Activated B cell treated with CpG ODN at 0.5 μM for 24 hours (primary cell): ENCODE measurements around the gene SETX. TPM values are rescaled to one million over a fixed set of nuclear protein-coding genes. Genes with fewer than 3 reads are reported as not detected.
A peak's percentile ranks its signal among the peaks of the same experiment; 100 is the strongest.
"Not testable (repeated sequence)": the region's sequence is repeated elsewhere in the genome, so short reads cannot be mapped to it uniquely, and the experiment has no call there.

Experiments used
- ATAC-seq: fragments of 200-7000 bp; cut with Tn5 transposase; one replicate; pipeline ENCODE4 v1.10.0; 2021; ENCODE audit warnings: low read depth, mild to moderate bottlenecking, moderate library complexity
- CTCF ChIA-PET: fragments of 350-600 bp; sonication (Branson Sonifier 250); formaldehyde crosslinking; loops from one replicate; lab custom pipeline; 2021; ENCODE audit warnings: antibody characterized with exemption; lab: Charles Lee
- POLR2A ChIA-PET: fragments of 350-600 bp; sonication (Branson Sonifier 250); formaldehyde crosslinking; loops from one replicate; lab custom pipeline; 2021; ENCODE audit warnings: antibody characterized with exemption; lab: Charles Lee
- DNase-seq: peaks from one replicate; pipeline ENCODE4 v3.0.0; 2022
- H3K27ac Mint-ChIP-seq: one replicate; pipeline ENCODE4 v1.8.0; 2020; ENCODE audit warnings: mixed read lengths
- H3K27me3 Mint-ChIP-seq: one replicate; pipeline ENCODE4 v1.8.0; 2021; ENCODE audit warnings: mixed read lengths
- H3K36me3 Mint-ChIP-seq: one replicate; pipeline ENCODE4 v1.8.0; 2021; ENCODE audit warnings: low read depth, mixed read lengths
- H3K4me1 Mint-ChIP-seq: one replicate; pipeline ENCODE4 v1.8.0; 2021; ENCODE audit warnings: mixed read lengths
- H3K4me3 Mint-ChIP-seq: one replicate; pipeline ENCODE4 v1.8.0; 2020; ENCODE audit warnings: mild to moderate bottlenecking, mixed read lengths
- H3K9me3 Mint-ChIP-seq: one replicate; pipeline ENCODE4 v1.8.0; 2020; ENCODE audit warnings: mixed read lengths
- intact Hi-C: fragments of 100-400 bp; cut with micrococcal nuclease; formaldehyde crosslinking; loops from one replicate; pipeline ENCODE4 v1.15.1; 2024
- total RNA-seq: library from RNA; stranded (reverse); gene quantifications from 2 replicates; pipeline ENCODE4 v1.2.3, GENCODE V29; 2022
- TF ChIP-seq, protein P1 (sequence below): fragments of 200-600 bp; IDR thresholded peaks from one replicate; pipeline ENCODE4 v1.8.0; 2022; ENCODE audit warnings: antibody characterized with exemption, mild to moderate bottlenecking

SETX gene
- total RNA-seq, 1 donor from 2014 or later = 109 TPM

DNA sequence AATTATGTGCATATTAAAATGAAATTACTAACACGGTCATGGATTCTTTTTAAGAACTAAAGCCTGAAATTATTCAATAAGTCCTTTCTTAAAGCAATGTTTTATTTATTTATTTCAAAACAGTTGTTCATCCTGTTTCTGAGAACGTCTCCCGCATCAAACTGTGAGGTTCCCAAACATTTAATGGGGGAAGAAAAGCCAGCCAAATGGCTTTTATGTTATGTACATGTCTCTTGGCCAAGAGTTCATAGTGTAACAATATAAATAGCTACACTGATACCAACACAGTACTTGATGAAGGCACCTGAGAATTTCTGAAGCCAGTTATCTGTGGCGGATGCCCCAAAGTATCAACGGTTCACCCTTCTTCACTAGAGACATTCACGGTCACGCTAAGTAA is 36.2 kb upstream of the SETX start:
- H3K9me3 Mint-ChIP-seq = no peaks in the 10 kb centered on the region
- DNase-seq = no peak
- H3K27me3 Mint-ChIP-seq = no peaks in the 10 kb centered on the region
- ChIA-PET POLR2A (interaction anchor here (0.8 to 1.2 kb wide), 2 partner anchors 40 to 41 kb away, joined by 3 to 6 read pairs; no protein-coding TSS in a partner anchor), CTCF (no interaction called here)
- intact Hi-C loops = no loop called here
- peaks cover 9% of the 10 kb centered on the region for H3K4me1 Mint-ChIP-seq
- H3K36me3 Mint-ChIP-seq = peaks cover 84% of the 10 kb centered on the region
- no peak for ATAC-seq
- TF ChIP-seq, protein P1, sequence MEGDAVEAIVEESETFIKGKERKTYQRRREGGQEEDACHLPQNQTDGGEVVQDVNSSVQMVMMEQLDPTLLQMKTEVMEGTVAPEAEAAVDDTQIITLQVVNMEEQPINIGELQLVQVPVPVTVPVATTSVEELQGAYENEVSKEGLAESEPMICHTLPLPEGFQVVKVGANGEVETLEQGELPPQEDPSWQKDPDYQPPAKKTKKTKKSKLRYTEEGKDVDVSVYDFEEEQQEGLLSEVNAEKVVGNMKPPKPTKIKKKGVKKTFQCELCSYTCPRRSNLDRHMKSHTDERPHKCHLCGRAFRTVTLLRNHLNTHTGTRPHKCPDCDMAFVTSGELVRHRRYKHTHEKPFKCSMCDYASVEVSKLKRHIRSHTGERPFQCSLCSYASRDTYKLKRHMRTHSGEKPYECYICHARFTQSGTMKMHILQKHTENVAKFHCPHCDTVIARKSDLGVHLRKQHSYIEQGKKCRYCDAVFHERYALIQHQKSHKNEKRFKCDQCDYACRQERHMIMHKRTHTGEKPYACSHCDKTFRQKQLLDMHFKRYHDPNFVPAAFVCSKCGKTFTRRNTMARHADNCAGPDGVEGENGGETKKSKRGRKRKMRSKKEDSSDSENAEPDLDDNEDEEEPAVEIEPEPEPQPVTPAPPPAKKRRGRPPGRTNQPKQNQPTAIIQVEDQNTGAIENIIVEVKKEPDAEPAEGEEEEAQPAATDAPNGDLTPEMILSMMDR = no peak
- no peak overlapping the region for H3K27ac Mint-ChIP-seq
- H3K4me3 Mint-ChIP-seq = no peak overlapping the region

DNA sequence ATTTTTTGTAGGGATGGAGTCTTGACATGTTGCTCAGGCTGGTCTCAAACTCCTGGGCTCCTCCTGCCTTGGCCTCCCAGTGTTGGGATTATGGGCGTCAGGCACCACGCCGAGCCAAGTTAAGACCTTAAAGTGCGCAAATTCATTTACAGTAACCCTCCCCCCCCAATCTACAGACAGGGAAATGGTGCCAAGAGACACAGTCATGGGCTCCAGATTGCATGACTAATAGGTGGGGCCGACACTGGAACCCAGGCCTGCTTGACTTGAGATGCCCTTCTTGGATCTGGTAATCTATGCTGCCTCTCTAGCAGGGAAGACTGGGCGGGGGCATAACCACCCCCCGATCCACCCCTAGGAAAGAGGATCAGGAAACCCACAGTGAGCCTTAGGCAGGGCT is 32.3 kb upstream of the SETX start:
- Mint-ChIP-seq H3K27me3 (no peaks in the 10 kb centered on the region), H3K27ac (peak overlapping the region; percentile 99), H3K9me3 (no peaks in the 10 kb centered on the region), H3K36me3 (peaks cover 71% of the 10 kb centered on the region), H3K4me1 (peaks cover 48% of the 10 kb centered on the region), H3K4me3 (no peak overlapping the region)
- TF ChIP-seq, protein P1 = no peak
- intact Hi-C loops = no loop called here
- no peak for DNase-seq
- POLR2A ChIA-PET = interaction anchor here (0.7 to 8.8 kb wide), 2 partner anchors 13 to 35 kb away, joined by 3 to 527 read pairs; partner anchors contain the start of gene SETX
- CTCF ChIA-PET = no interaction called here
- ATAC-seq = no peak

DNA sequence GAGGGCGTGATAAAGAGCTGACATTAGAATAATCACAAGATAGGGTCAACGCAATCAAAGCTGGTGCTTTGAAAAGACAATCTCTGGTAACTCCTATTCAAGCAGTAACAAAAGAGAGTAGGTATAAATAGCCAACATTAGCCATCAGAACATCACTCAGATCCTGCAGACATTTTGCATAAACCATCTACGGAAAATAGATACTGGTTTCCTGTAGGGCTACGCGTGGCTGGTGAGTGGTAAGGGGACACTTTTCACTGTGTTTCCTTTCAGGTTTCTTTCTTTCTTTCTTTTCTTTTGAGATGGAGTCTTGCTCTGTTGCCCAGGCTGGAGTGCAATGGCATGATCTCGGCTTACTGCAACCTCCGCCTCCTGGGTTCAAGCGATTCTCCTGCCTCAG is 29.6 kb upstream of the SETX start:
- peak overlapping the region; percentile 99 for H3K27ac Mint-ChIP-seq
- H3K9me3 Mint-ChIP-seq = no peaks in the 10 kb centered on the region

DNA sequence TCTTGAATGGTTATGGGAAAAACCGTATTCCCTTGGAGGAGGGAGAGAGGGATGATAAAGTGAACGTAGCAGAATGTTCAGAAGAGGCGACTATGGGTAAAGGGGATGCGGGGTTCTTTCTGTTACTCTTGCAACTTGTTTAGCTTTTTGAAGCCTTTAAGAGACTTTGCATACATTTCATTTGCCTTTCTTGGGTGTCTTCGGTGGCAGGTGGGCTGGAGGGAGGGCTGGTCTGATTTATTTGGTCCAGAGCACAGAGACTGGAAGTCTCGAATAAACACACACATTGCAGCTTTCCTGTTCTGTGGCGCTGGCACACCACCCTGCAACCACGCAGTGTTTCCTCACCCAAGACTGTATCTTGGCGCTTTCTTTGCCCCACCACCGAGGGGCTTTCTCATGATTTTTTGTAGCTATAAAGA is 28.7 kb upstream of the SETX start:
- Mint-ChIP-seq H3K4me1 (peaks cover 76% of the 10 kb centered on the region), H3K27me3 (no peaks in the 10 kb centered on the region), H3K9me3 (no peaks in the 10 kb centered on the region), H3K27ac (peak overlapping the region; percentile 99), H3K36me3 (peaks cover 45% of the 10 kb centered on the region), H3K4me3 (peak overlapping the region; percentile 82)
- peak; percentile 39 for DNase-seq
- ChIA-PET POLR2A (interaction anchor here (0.6 to 8.8 kb wide), 18 partner anchors 11 to 706 kb away, joined by 3 to 527 read pairs (median 4); partner anchors contain the start of genes DDX31 and SETX), CTCF (interaction anchor here (0.9 to 4.5 kb wide), 6 partner anchors 10 to 125 kb away, joined by 3 to 57 read pairs (median 9); partner anchors contain the start of gene SETX)
- peak; percentile 57 for ATAC-seq
- intact Hi-C loops = loop anchor here (1.0 kb wide), 2 partner anchors 28 to 32 kb away; no protein-coding TSS in a partner anchor
- TF ChIP-seq, protein P1 = no peak

More for the DNA sequence above, 29.6 kb upstream of the SETX start:
- ChIA-PET POLR2A (interaction anchor here (0.5 to 8.8 kb wide), 14 partner anchors 12 to 652 kb away, joined by 3 to 527 read pairs (median 4); partner anchors contain the start of genes CFAP77, SETX and TSC1), CTCF (interaction anchor here (0.9 to 4.5 kb wide), 6 partner anchors 11 to 125 kb away, joined by 3 to 57 read pairs (median 9); partner anchors contain the start of gene SETX)
- TF ChIP-seq, protein P1 = no peak
- intact Hi-C loops = no loop called here
- Mint-ChIP-seq H3K4me3 (peak overlapping the region; percentile 82), H3K4me1 (peaks cover 70% of the 10 kb centered on the region), H3K27me3 (no peaks in the 10 kb centered on the region), H3K36me3 (peaks cover 53% of the 10 kb centered on the region)
- peak; percentile 35 for ATAC-seq
- DNase-seq = no peak

DNA sequence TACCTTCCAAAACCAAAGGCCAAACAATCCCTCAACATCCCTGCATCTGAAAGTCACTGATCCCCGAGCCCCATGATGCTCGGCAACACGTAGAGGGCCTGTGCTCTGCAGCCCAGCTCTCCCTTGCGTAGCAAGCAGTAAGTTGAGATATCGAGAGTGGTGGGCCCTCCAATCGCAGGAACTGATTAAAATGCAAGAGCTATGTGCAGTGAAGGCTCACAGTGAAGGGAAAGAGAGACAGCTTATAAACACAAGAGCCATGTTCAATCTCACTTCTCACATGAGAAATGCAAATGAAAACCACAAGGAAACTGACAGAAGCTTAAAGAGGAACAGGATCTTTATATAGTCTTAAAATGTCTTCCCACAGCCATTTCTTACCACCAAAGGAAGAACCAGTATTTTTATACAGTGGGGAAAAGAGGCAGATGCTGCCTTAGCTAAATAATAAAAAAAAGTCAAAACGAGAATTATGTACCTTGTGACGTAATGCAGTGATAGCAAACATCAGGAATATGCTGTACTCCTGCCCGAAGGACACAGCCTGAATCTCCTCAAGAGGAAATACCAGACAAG is 27.3 kb upstream of the SETX start:
- intact Hi-C loops = loop anchor here (1.0 kb wide), 2 partner anchors 9 to 24 kb away; partner anchors contain the start of gene TTF1
- peak overlapping the region; percentile 99 for H3K27ac Mint-ChIP-seq
- CTCF ChIA-PET = interaction anchor here (0.7 to 4.5 kb wide), 2 partner anchors 10 to 29 kb away, joined by 3 to 57 read pairs; partner anchors contain the start of gene SETX
- DNase-seq (peak; percentile 33), ATAC-seq (peak; percentile 80)
- POLR2A ChIA-PET = interaction anchor here (0.5 to 8.8 kb wide), 16 partner anchors 10 to 657 kb away, joined by 3 to 527 read pairs (median 4); partner anchors contain the start of genes CFAP77 and SETX
- peaks cover 31% of the 10 kb centered on the region for H3K36me3 Mint-ChIP-seq
- H3K4me1 Mint-ChIP-seq = peaks cover 76% of the 10 kb centered on the region
- H3K4me3 Mint-ChIP-seq = peak overlapping the region; percentile 80
- H3K27me3 Mint-ChIP-seq = no peaks in the 10 kb centered on the region
- no peaks in the 10 kb centered on the region for H3K9me3 Mint-ChIP-seq
- TF ChIP-seq, protein P1 = no peak

DNA sequence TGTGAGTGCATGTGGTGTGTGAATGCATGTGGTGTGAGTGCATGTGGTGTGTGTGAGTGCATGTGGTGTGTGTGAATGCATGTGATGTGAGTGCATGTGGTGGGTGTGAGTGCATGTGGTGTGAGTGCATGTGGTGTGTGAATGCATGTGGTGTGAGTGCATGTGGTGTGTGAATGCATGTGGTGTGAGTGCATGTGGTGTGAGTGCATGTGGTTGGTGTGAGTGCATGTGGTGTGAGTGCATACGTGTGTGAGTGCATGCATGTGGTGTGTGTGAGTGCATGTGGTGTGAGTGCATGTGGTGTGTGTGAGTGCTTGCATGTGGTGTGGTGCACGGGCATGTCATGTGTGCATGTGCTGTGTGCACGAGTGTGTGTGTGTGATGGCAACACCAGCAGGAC is 23.6 kb upstream of the SETX start:
- H3K4me1 Mint-ChIP-seq = peaks cover 59% of the 10 kb centered on the region
- intact Hi-C loops, H3K9me3 Mint-ChIP-seq, H3K4me3 Mint-ChIP-seq, ATAC-seq, H3K27ac Mint-ChIP-seq, DNase-seq, CTCF ChIA-PET, H3K27me3 Mint-ChIP-seq: not testable (repeated sequence)
- POLR2A ChIA-PET = interaction anchor here (8.8 kb wide), 1 partner anchor 27 kb away, joined by 527 read pairs; the partner anchor contains the start of gene SETX
- H3K36me3 Mint-ChIP-seq = peaks cover 15% of the 10 kb centered on the region

DNA sequence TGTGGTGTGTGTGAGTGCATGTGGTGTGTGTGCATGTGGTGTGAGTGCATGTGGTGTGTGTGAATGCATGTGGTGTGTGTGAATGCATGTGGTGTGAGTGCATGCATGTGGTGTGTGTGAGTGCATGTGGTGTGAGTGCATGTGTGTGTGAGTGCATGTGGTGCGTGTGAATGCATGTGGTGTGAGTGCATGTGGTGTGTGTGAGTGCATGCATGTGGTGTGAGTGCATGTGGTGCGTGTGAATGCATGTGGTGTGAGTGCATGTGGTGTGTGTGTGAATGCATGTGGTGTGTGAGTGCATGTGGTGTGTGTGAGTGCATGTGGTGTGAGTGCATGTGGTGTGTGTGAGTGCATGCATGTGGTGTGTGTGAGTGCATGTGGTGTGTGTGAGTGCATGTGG is 23.0 kb upstream of the SETX start:
- H3K4me1 Mint-ChIP-seq = peaks cover 58% of the 10 kb centered on the region
- H3K27me3 Mint-ChIP-seq, ATAC-seq, H3K9me3 Mint-ChIP-seq, H3K27ac Mint-ChIP-seq, intact Hi-C loops, H3K4me3 Mint-ChIP-seq, CTCF ChIA-PET, DNase-seq, POLR2A ChIA-PET: not testable (repeated sequence)
- peaks cover 15% of the 10 kb centered on the region for H3K36me3 Mint-ChIP-seq
